Loucy (cell line): ENCODE measurements around the gene PROK1.

Source experiments
- CTCF ChIP-seq: fragments of 200-600 bp; sonication (generic); conservative IDR thresholded peaks from 2 replicates; pipeline ENCODE4 v1.5.1; 2014; ENCODE audit warnings: mild to moderate bottlenecking, antibody characterized with exemption, low read length
- EZH2phosphoT487 ChIP-seq: fragments of 200-600 bp; IDR thresholded peaks from 2 replicates; pipeline ENCODE4 v1.6.1; 2018; ENCODE audit warnings: antibody characterized with exemption, mild to moderate bottlenecking, moderate library complexity, borderline replicate concordance

DNA sequence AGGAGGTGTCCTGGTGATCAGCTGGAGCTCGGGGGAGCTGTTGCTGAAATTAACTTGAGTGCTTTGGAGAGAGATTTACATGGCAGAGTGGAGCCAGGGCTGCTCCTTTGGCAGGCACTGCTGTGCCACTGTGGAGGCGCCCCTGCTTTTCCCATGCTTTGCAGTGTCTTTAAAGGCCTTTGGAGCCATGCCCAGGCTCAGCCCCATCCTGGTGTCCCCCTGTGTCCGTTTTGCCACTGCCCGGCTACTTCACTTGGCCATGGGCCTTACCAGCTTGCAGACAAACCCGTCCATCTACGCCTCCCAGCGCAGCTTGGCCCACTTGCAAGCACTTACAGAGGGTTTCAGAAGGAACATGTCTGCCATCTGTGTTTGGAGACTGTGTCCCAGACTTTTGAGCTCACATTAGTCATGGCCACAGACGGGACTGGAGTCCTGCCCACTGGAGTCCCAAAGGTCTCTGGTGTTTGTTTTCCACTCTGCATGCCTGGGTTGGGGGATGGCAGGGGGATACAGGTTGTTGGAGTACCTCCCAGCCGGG is 25.3 kb upstream of the PROK1 start:
- TF ChIP-seq EZH2phosphoT487 (no peak), CTCF (no peak)
